HepG2 (cell line): ENCODE measurements around the gene CYB5D1. TPM values are rescaled to one million over a fixed set of nuclear protein-coding genes. Genes with fewer than 3 reads are reported as not detected.

Experiments
- ELF1 ChIP-seq: sonication (generic); formaldehyde crosslinking; IDR thresholded peaks from 2 replicates; pipeline ENCODE4 v1.4.0; 2020; ENCODE audit warnings: missing genetic modification reagents
- EP300 ChIP-seq, 3 experiments: sonication (generic) in 1 of 3; formaldehyde crosslinking in 1 of 3; IDR thresholded peaks; 2 replicates each; pipeline versions ENCODE4 v1.5.1 to v1.6.1; 2011 to 2020; ENCODE audit warnings: low read depth in 2 of 3, low read length in 2 of 3, borderline replicate concordance in 1 of 3, improper control_type of control experiment in 1 of 3, mild to moderate bottlenecking in 1 of 3, missing genetic modification reagents in 1 of 3, moderate library complexity in 1 of 3
- GABPA ChIP-seq, 2 experiments: IDR thresholded peaks; 2 replicates each; pipeline ENCODE4 v1.6.1; 2011 to 2016; ENCODE audit warnings: low read depth in 2 of 2, low read length in 1 of 2, missing biosample characterization in 1 of 2, missing genetic modification characterization in 1 of 2
- MLLT10 ChIP-seq: sonication (generic); formaldehyde crosslinking; IDR thresholded peaks from 2 replicates; pipeline ENCODE4 v1.4.0; 2020; ENCODE audit warnings: missing genetic modification reagents
- NFATC3 ChIP-seq: sonication (generic); formaldehyde crosslinking; IDR thresholded peaks from 2 replicates; pipeline ENCODE4 v1.5.1; 2020; ENCODE audit warnings: mild to moderate bottlenecking, missing genetic modification reagents
- RFXAP ChIP-seq: sonication (generic); formaldehyde crosslinking; IDR thresholded peaks from 2 replicates; pipeline ENCODE4 v1.4.0; 2020; ENCODE audit warnings: missing genetic modification reagents, borderline replicate concordance
- SP1 ChIP-seq, 2 experiments: fragments of 450-650 bp in 1 of 2; sonication (generic) in 1 of 2; formaldehyde crosslinking in 1 of 2; IDR thresholded peaks; 2 replicates each; pipeline versions ENCODE4 v1.4.0 to v1.6.1; 2016 to 2020; ENCODE audit warnings: missing genetic modification reagents in 1 of 2
- SRY ChIP-seq: sonication (generic); formaldehyde crosslinking; IDR thresholded peaks from 2 replicates; pipeline ENCODE4 v1.8.0; 2022; ENCODE audit warnings: mild to moderate bottlenecking, missing genetic modification reagents
- SYNCRIP ChIP-seq: fragments of 200-400 bp; formaldehyde crosslinking; IDR thresholded peaks from 2 replicates; pipeline ENCODE4 v1.6.1; 2018; ENCODE audit warnings: mild to moderate bottlenecking, low read depth, low read length; ENCODE audit not compliant: insufficient read depth
- TBL1XR1 ChIP-seq: fragments of 150-350 bp; IDR thresholded peaks from 2 replicates; pipeline ENCODE4 v1.6.1; 2014; ENCODE audit warnings: borderline replicate concordance, low read length; ENCODE audit not compliant: partially characterized antibody
- XBP1 ChIP-seq: sonication (generic); formaldehyde crosslinking; IDR thresholded peaks from 2 replicates; pipeline ENCODE4 v1.5.0; 2020; ENCODE audit warnings: missing genetic modification reagents
- ZBTB43 ChIP-seq: sonication (generic); formaldehyde crosslinking; conservative IDR thresholded peaks from 2 replicates; pipeline ENCODE4 v1.4.0; 2020; ENCODE audit warnings: missing genetic modification reagents
- ZBTB49 ChIP-seq: sonication (generic); formaldehyde crosslinking; IDR thresholded peaks from 2 replicates; pipeline ENCODE4 v1.4.0; 2020; ENCODE audit warnings: missing genetic modification reagents, borderline replicate concordance
- ZBTB7A ChIP-seq: sonication (generic); formaldehyde crosslinking; IDR thresholded peaks from 2 replicates; pipeline ENCODE4 v1.8.0; 2022; ENCODE audit warnings: mild to moderate bottlenecking, missing genetic modification reagents
- ZFP1 ChIP-seq: IDR thresholded peaks from 2 replicates; pipeline ENCODE4 v1.6.1; 2016
- ZFP36 ChIP-seq: fragments of 150-350 bp; IDR thresholded peaks from 2 replicates; pipeline ENCODE4 v1.6.1; 2018; ENCODE audit warnings: borderline replicate concordance, low read length, low read depth; ENCODE audit not compliant: partially characterized antibody
- ZNF646 ChIP-seq: sonication (generic); formaldehyde crosslinking; IDR thresholded peaks from 2 replicates; pipeline ENCODE4 v1.9.0; 2021; ENCODE audit warnings: mild to moderate bottlenecking, missing genetic modification reagents
- ZNF839 ChIP-seq: sonication (generic); formaldehyde crosslinking; IDR thresholded peaks from 2 replicates; pipeline ENCODE4 v1.4.0; 2020; ENCODE audit warnings: missing genetic modification reagents, mild to moderate bottlenecking, borderline replicate concordance
- polyA plus RNA-seq, 8 experiments: library from polyadenylated mRNA; depleted of rRNA in 3 of 8; stranded (reverse) in 7 of 8; unstranded in 1 of 8; fragments of >200 nt; fragmentation: Illumina TruSeq in 4 of 8; extraction: Trizol in 4 of 8; gene quantifications; 2 replicates each; pipeline versions ENCODE4 v1.2.1 to v1.2.3, GENCODE V29; 2011 to 2016; ENCODE audit warnings: low read depth in 4 of 8, missing spikeins in 1 of 8, mixed read lengths in 1 of 8; ENCODE audit not compliant: insufficient read depth in 1 of 8
- total RNA-seq, 5 experiments: library from RNA; depleted of rRNA; stranded (reverse); fragments of >200 nt; fragmentation: Illumina TruSeq; extraction: Trizol; gene quantifications; 2 replicates each; pipeline ENCODE4 v1.2.3, GENCODE V29; 2016; ENCODE audit warnings: low read depth in 1 of 5

The CYB5D1 gene
- total and polyA plus RNA-seq, 2 of the 13 experiments (the other 11 are each of a cell fraction or from before 2014, with no cell fraction given): 8.9 to 17.0 TPM

GRCh38 chr17:7833011-7833794 is 24.6 kb upstream of the CYB5D1 start (continued):
- TF ChIP-seq SRY (0 out of 2 replicates have a peak, but pooled peaks have one; percentile 51), ZBTB7A (CRISPR knock-in tag) (no peak), NFATC3 (0 out of 2 replicates have a peak, but pooled peaks have one; percentile 12), RFXAP (no peak), ZBTB43 (CRISPR knock-in tag) (no peak), GABPA (IDR thresholded peaks at IDR 0.05; ENCODE audit: low read depth, low read length) (no peak), GABPA (CRISPR knock-in tag; IDR thresholded peaks at IDR 0.05; ENCODE audit: low read depth) (peak; percentile 71), MLLT10 (CRISPR knock-in tag) (no peak), SYNCRIP (no peak), ZNF646 (CRISPR knock-in tag) (0 out of 2 replicates have a peak, but pooled peaks have one; percentile 51), TBL1XR1 (no peak), XBP1 (CRISPR knock-in tag) (no peak), ZBTB49 (CRISPR knock-in tag) (no peak), SP1 (IDR thresholded peaks at IDR 0.05) (no peak), SP1 (CRISPR knock-in tag; IDR thresholded peaks at IDR 0.05) (no peak), ZNF839 (no peak), ZFP36 (no peak), ZFP1 (CRISPR knock-in tag) (no peak), ELF1 (CRISPR knock-in tag) (0 out of 2 replicates have a peak, but pooled peaks have one; percentile 8), EP300 (IDR thresholded peaks at IDR 0.05; ENCODE audit: low read depth in 2 of 2, low read length in 2 of 2) (no peak), EP300 (CRISPR knock-in tag; IDR thresholded peaks at IDR 0.05; ENCODE audit: borderline replicate concordance) (no peak)
